ENCODE results near the gene GDF11. TPM values are rescaled to one million over a fixed set of nuclear protein-coding genes. Genes with fewer than 3 reads are reported as not detected.

The GDF11 gene
- total RNA-seq, 1 experiment from 2014 or later: 9.4 TPM

GRCh38 chr12:55760663-55761062 is 17.7 kb downstream of the GDF11 start:
- Histone ChIP-seq H3K79me2 (ENCODE audit: low read depth) (no peaks in the 10 kb centered on the region), H2AFZ (no peak overlapping the region), H3K27ac (no peak overlapping the region), H3K9me3 (ENCODE audit: insufficient read depth, low read depth) (no peaks in the 10 kb centered on the region), H3K4me3 (no peak overlapping the region), H3F3A (ENCODE audit: insufficient read depth, low read depth) (no peaks in the 10 kb centered on the region; the same call in 1 of the 2 replicates), H3K9me2 (ENCODE audit: insufficient read depth) (no peaks in the 10 kb centered on the region), H3K4me2 (no peak overlapping the region), H3K36me3 (ENCODE audit: low read depth) (peaks cover 22% of the 10 kb centered on the region), H4K20me1 (ENCODE audit: insufficient read depth) (no peaks in the 10 kb centered on the region), H3K4me1 (replicated peaks; ENCODE audit: insufficient read depth) (no peaks in the 10 kb centered on the region), H3K27me3 (ENCODE audit: insufficient read depth, low read depth) (no peaks in the 10 kb centered on the region)
- ChIA-PET CTCF (no interaction called here), POLR2A (ENCODE audit: unreplicated experiment) (no interaction called here)
- no TSS peak for BruUV-seq (replicated peaks)
- intact Hi-C loops (cut with micrococcal nuclease; ENCODE audit: unreplicated experiment): no loop called here
- no peak for DNase-seq
- no peak for TF ChIP-seq CTCF (conservative IDR thresholded peaks at IDR 0.05)
- no peak for TF ChIP-seq EZH2 (IDR thresholded peaks at IDR 0.05; ENCODE audit: low read depth)

GRCh38 chr12:55762646-55763045 is 19.7 kb downstream of the GDF11 start:
- TF ChIP-seq EZH2 (IDR thresholded peaks at IDR 0.05; ENCODE audit: low read depth): no peak
- no peak for TF ChIP-seq CTCF (conservative IDR thresholded peaks at IDR 0.05)
- no peaks in the 10 kb centered on the region for H3K9me2 ChIP-seq (ENCODE audit: insufficient read depth)
- no peak overlapping the region for H3K4me2 ChIP-seq
- H3K4me1 ChIP-seq (replicated peaks; ENCODE audit: insufficient read depth): no peaks in the 10 kb centered on the region
- no peaks in the 10 kb centered on the region for H3K79me2 ChIP-seq (ENCODE audit: low read depth)
- intact Hi-C loops (cut with micrococcal nuclease; ENCODE audit: unreplicated experiment): no loop called here
- DNase-seq: no peak
- H3F3A ChIP-seq (ENCODE audit: insufficient read depth, low read depth): no peaks in the 10 kb centered on the region
- H3K27ac ChIP-seq: no peak overlapping the region
- POLR2A ChIA-PET (ENCODE audit: unreplicated experiment): no interaction called here
- no peaks in the 10 kb centered on the region for H3K9me3 ChIP-seq (ENCODE audit: insufficient read depth, low read depth)
- CTCF ChIA-PET: no interaction called here
- H4K20me1 ChIP-seq (ENCODE audit: insufficient read depth): no peaks in the 10 kb centered on the region
- no peak overlapping the region for H2AFZ ChIP-seq
- BruUV-seq (replicated peaks): no TSS peak
- no peak overlapping the region for H3K4me3 ChIP-seq
- peaks cover 17% of the 10 kb centered on the region for H3K36me3 ChIP-seq (ENCODE audit: low read depth)
- no peaks in the 10 kb centered on the region for H3K27me3 ChIP-seq (ENCODE audit: insufficient read depth, low read depth)

GRCh38 chr12:55765736-55766290 is 22.9 kb downstream of the GDF11 start:
- 0 out of 2 replicates have a peak, but pooled peaks cover 2% of the 10 kb centered on the region for H4K20me1 ChIP-seq (ENCODE audit: insufficient read depth)
- no peak for DNase-seq
- no peaks in the 10 kb centered on the region for H3K36me3 ChIP-seq (ENCODE audit: low read depth)
- BruUV-seq (replicated peaks): no TSS peak
- no peak overlapping the region for H3K4me3 ChIP-seq
- H3F3A ChIP-seq (ENCODE audit: insufficient read depth, low read depth): no peaks in the 10 kb centered on the region
- H3K27ac ChIP-seq: no peak overlapping the region
- H3K9me2 ChIP-seq (ENCODE audit: insufficient read depth): no peaks in the 10 kb centered on the region
- TF ChIP-seq EZH2 (IDR thresholded peaks at IDR 0.05; ENCODE audit: low read depth): no peak
- no peak for TF ChIP-seq CTCF (conservative IDR thresholded peaks at IDR 0.05)
- intact Hi-C loops (cut with micrococcal nuclease; ENCODE audit: unreplicated experiment): no loop called here
- H3K27me3 ChIP-seq (ENCODE audit: insufficient read depth, low read depth): no peaks in the 10 kb centered on the region
- ChIA-PET POLR2A (ENCODE audit: unreplicated experiment) (no interaction called here), CTCF (no interaction called here)
- no peaks in the 10 kb centered on the region for H3K79me2 ChIP-seq (ENCODE audit: low read depth)
- H2AFZ ChIP-seq: no peak overlapping the region
- H3K4me2 ChIP-seq: no peak overlapping the region
- H3K9me3 ChIP-seq (ENCODE audit: insufficient read depth, low read depth): no peaks in the 10 kb centered on the region
- no peaks in the 10 kb centered on the region for H3K4me1 ChIP-seq (replicated peaks; ENCODE audit: insufficient read depth)

Measured in PC-9 (cell line).